Stomach smooth muscle (tissue), 2 donors: ENCODE results near the gene KLF5.
"Not testable (repeated sequence)": the region's sequence is repeated elsewhere in the genome, so short reads cannot be mapped to it uniquely, and the experiment has no call there.

Experiments
- H3K27ac ChIP-seq: one replicate; pipeline ENCODE4 v1.7.0; 2013; ENCODE audit warnings: mild to moderate bottlenecking, low read length, inconsistent platforms
- H3K27me3 ChIP-seq, 2 donors: one replicate each; pipeline ENCODE4 v1.7.0; 2013; ENCODE audit warnings: low read length in 2 of 2; ENCODE audit not compliant: insufficient read depth in 2 of 2, control insufficient read depth in 1 of 2
- H3K36me3 ChIP-seq, 2 donors: one replicate each; pipeline ENCODE4 v1.7.0; 2013; ENCODE audit warnings: low read length in 2 of 2; ENCODE audit not compliant: control insufficient read depth in 2 of 2, insufficient read depth in 2 of 2
- H3K4me1 ChIP-seq: one replicate; pipeline ENCODE4 v1.7.0; 2013; ENCODE audit warnings: low read length; ENCODE audit not compliant: control insufficient read depth, insufficient read depth
- H3K4me3 ChIP-seq, 2 donors: one replicate each; pipeline ENCODE4 v1.7.0; 2013; ENCODE audit warnings: low read length in 2 of 2
- H3K9ac ChIP-seq, 2 donors: one replicate each; pipeline ENCODE4 v1.7.0; 2013; ENCODE audit warnings: low read length in 2 of 2, mild to moderate bottlenecking in 1 of 2
- H3K9me3 ChIP-seq, 2 donors: one replicate each; pipeline ENCODE4 v1.7.0; 2013; ENCODE audit warnings: low read length in 2 of 2; ENCODE audit not compliant: control insufficient read depth in 2 of 2
- donor health status: healthy.
- donor health status: Pancreatic carcinoma.

Gene KLF5

GRCh38 chr13:73088332-73088935 is 29.6 kb downstream of the KLF5 start:
- Histone ChIP-seq H3K27me3 (no peaks in the 10 kb centered on the region), H3K4me1 (no peaks in the 10 kb centered on the region), H3K9me3 (peaks cover 0 to 12% of the 10 kb centered on the region in 2 donors), H3K9ac (no peak overlapping the region), H3K36me3 (no peaks in the 10 kb centered on the region), H3K27ac (no peak overlapping the region), H3K4me3 (no peak overlapping the region)

DNA sequence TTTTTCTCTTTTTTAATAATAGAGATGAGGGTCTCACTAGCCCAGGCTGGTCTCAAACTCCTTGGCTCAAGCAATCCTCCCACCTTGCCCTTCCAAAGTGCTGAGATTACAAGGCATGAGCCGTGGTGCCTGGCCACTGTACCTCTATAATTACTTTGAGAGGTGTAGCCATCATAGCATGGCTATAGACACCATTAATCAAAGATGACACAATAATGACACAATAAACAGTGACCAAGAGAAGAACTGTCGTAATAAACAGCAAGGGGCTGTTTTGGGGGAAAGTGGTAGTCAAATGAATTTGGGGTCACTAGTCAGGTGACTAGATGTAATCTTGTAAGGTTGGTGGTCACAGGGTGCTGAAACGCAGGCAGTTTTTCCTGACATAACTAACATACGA is 30.4 kb downstream of the KLF5 start:
- H3K4me1 ChIP-seq, result no peaks in the 10 kb centered on the region
- H3K36me3 ChIP-seq, result no peaks in the 10 kb centered on the region
- peaks cover 0 to 12% of the 10 kb centered on the region in 2 donors for H3K9me3 ChIP-seq
- H3K4me3 ChIP-seq, result no peak overlapping the region
- no peaks in the 10 kb centered on the region for H3K27me3 ChIP-seq
- H3K9ac ChIP-seq, result no peak overlapping the region
- no peak overlapping the region for H3K27ac ChIP-seq

GRCh38 chr13:73090116-73090822 is 31.5 kb downstream of the KLF5 start:
- Histone ChIP-seq H3K27ac (no peak overlapping the region), H3K27me3 (no peaks in the 10 kb centered on the region), H3K9me3 (peaks cover 0 to 12% of the 10 kb centered on the region in 2 donors), H3K4me3 (no peak overlapping the region), H3K4me1 (no peaks in the 10 kb centered on the region), H3K9ac (no peak overlapping the region), H3K36me3 (no peaks in the 10 kb centered on the region)

- no peak overlapping the region for H3K27ac ChIP-seq
- H3K9me3 ChIP-seq, result peaks cover 0 to 12% of the 10 kb centered on the region in 2 donors
- H3K27me3 ChIP-seq, result no peaks in the 10 kb centered on the region
- no peaks in the 10 kb centered on the region for H3K36me3 ChIP-seq
- H3K4me1 ChIP-seq, result no peaks in the 10 kb centered on the region
- H3K4me3 ChIP-seq, result no peak overlapping the region
- no peak overlapping the region for H3K9ac ChIP-seq
Observed at GRCh38 chr13:73090823-73091187, 32.0 kb downstream of the KLF5 start.

- Histone ChIP-seq H3K9ac (no peak overlapping the region), H3K4me1 (no peaks in the 10 kb centered on the region)
Observed at GRCh38 chr13:73092829-73093228, 34.0 kb downstream of the KLF5 start.

DNA sequence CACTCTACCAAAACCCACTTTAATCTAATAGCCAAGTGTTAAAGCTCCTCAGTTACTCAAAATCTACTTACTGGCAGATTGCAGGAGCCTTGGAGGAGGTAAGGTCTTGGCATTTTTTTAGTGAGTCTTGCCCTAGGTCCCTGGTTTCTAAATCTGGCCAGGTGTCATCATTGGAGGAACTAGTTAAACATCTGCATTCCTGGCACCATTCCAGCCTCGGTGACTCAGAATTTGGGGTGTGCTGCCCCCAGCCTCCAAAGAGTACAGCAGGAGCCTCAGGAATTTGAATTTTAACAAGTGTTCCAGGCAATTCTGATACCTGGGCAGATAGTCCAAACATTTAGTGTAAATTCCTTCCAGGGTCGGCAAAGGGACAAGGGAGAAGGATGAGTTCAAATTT is 37.4 kb downstream of the KLF5 start:
- no peaks in the 10 kb centered on the region for H3K36me3 ChIP-seq
- H3K9me3 ChIP-seq, result no peaks in the 10 kb centered on the region
- no peak overlapping the region for H3K9ac ChIP-seq
- H3K27me3 ChIP-seq, result no peaks in the 10 kb centered on the region
- no peak overlapping the region for H3K4me3 ChIP-seq
- no peaks in the 10 kb centered on the region for H3K4me1 ChIP-seq
- no peak overlapping the region for H3K27ac ChIP-seq

More at GRCh38 chr13:73092829-73093228, 34.0 kb downstream of the KLF5 start:
- peaks cover 0 to 10% of the 10 kb centered on the region in 2 donors for H3K9me3 ChIP-seq
- no peak overlapping the region for H3K4me3 ChIP-seq
- no peaks in the 10 kb centered on the region for H3K36me3 ChIP-seq
- no peak overlapping the region for H3K27ac ChIP-seq
- H3K27me3 ChIP-seq, result no peaks in the 10 kb centered on the region

- Histone ChIP-seq H3K27me3 (no peaks in the 10 kb centered on the region), H3K36me3 (no peaks in the 10 kb centered on the region), H3K4me3 (no peak overlapping the region), H3K27ac (no peak overlapping the region), H3K4me1 (no peaks in the 10 kb centered on the region), H3K9me3 (no peaks in the 10 kb centered on the region), H3K9ac (no peak overlapping the region)
Observed at GRCh38 chr13:73096638-73097037, 37.8 kb downstream of the KLF5 start.

- H3K9me3 ChIP-seq, H3K9ac ChIP-seq: not testable (repeated sequence)
Observed at GRCh38 chr13:73100781-73101180, 42.0 kb downstream of the KLF5 start.

GRCh38 chr13:73101351-73102007 is 42.7 kb downstream of the KLF5 start:
- Histone ChIP-seq H3K27me3 (no peaks in the 10 kb centered on the region), H3K27ac (no peak overlapping the region), H3K4me1 (no peaks in the 10 kb centered on the region), H3K9ac (no peak overlapping the region), H3K36me3 (no peaks in the 10 kb centered on the region), H3K4me3 (no peak overlapping the region), H3K9me3 (no peaks in the 10 kb centered on the region)

More at GRCh38 chr13:73100781-73101180, 42.0 kb downstream of the KLF5 start:
- not testable (repeated sequence) for H3K4me1 ChIP-seq, H3K36me3 ChIP-seq, H3K27me3 ChIP-seq, H3K27ac ChIP-seq, H3K4me3 ChIP-seq

GRCh38 chr13:73103238-73103637 is 44.4 kb downstream of the KLF5 start:
- Histone ChIP-seq H3K4me3 (no peak overlapping the region), H3K27me3 (peaks cover 2 to 5% of the 10 kb centered on the region in 2 donors)

More at GRCh38 chr13:73103238-73103637, 44.4 kb downstream of the KLF5 start:
- Histone ChIP-seq H3K27ac (no peak overlapping the region), H3K4me1 (no peaks in the 10 kb centered on the region), H3K9me3 (no peaks in the 10 kb centered on the region), H3K9ac (no peak overlapping the region), H3K36me3 (no peaks in the 10 kb centered on the region)
